HuH-7.5 (cell line): Measurements from ENCODE around the gene ITPRID1.

Experiments used
- DNase-seq: peaks from one replicate; pipeline ENCODE4 v3.0.0; 2011; ENCODE audit warnings: low spot score

Gene ITPRID1

DNA sequence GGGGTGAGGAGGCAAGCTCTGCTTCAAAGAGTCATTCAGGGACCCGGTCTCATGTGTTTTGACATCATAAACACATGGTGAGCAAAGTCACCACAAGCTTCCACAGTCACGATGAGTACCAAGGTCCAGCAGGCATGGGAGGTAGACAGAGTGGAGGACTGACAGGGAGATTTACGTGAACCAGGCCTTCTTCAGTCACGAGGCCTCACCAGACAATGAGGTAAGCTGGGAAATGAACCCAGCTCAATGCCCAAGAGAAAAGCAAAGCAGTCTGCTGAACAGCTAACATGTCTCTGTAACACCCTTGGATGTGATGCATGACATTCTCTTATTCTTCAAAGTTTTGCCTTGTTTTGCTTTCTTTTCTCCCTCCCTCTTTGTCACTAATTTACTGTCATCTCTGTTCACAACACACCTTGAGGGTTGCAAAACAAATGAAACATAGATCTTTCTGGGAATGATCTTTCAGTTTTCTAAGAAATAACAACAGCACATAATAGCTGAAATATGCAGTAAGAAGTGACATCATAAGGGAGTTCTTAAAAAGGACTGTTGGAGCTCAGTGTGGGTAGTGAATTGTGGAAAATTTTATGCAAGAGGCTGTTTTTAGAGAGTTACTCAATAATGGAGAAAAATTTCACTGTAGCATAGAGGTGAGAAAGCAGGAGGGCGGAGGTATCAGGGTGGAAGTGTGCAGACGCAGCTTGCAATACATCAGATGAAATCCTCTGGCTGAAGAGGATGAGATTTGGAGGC lies 182.1 kb downstream of the ITPRID1 start:
- DNase-seq = no peak

DNA sequence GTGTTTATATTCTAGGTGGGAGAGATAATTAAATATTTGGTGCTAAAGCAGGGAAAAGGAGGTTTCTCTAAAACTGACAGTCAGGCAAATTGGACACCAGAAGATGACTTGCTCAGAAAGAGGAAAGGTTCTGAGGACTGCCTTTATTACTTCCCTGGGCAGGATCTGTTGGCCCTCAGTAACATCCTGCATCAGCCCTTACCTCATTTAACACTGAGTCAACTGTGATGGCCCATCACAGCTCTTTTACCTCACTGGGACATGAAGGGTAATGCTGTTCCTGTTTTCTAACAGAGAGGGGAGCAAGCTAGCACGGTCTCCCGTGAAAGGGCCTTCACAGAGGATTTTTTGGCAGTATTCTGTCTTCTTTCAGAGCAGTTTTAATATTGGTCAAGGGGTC lies 185.2 kb downstream of the ITPRID1 start:
- no peak for DNase-seq

DNA sequence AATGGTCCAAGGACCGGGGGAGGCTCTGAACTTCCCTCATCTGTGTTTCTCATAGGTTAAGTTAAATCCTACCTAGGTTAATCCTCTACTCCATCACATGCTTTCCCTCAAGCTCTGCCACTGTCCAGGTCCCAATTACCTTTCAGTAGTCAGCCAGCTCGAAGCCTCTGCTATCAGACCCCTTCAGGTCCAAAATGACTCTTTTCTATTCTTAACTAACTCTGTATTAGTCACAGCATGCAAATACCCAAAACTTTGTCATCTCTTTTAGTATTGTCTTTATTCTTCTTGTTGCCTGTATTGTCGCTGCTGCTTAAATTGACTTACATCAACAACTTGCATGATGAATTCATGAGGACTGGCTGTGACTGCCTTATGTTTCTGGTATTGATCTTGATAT lies 188.5 kb downstream of the ITPRID1 start:
- DNase-seq = no peak

DNA sequence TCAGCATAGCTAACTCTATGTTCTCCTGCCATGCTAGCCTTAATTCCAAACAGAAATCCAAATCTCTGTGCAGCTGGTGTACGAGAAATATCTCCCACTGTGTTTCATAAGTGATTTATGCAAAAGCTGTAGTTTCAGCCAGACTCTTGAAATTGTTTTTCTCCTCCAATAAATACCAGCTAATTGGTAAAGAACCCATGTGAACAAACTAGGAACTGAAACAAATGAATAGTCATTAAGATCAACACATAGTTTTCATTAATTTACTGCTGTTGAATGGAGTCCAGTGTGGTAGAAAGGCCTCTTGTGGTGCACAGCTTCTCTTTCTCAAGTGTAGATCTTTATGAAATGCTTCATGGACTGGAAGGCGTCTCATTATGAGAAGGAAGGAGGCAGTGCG lies 191.5 kb downstream of the ITPRID1 start:
- DNase-seq = no peak

DNA sequence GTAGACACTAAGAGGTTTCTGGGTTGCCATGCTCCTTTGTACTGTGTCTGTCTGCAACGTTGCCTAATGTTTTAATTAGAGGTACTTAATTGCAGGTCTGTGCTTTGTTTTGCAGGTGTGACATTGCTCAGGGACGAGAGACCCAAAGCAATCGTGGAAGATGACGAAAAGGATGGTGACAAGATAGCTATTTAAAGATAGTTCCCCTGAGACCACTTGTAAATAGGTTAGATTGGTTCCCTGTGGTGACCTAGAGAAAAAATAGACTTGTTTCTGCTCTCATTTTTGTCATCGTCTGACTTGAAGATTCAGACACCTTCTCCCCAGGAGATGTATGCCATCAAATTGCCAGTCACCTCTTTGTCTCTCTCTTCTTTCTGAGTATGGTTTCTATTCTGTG lies 193.2 kb downstream of the ITPRID1 start:
- no peak for DNase-seq
